ENCODE data around the gene STAT1. TPM values are rescaled to one million over a fixed set of nuclear protein-coding genes. Genes with fewer than 3 reads are reported as not detected.

STAT1 gene
- total RNA-seq, 1 experiment from 2014 or later, result 32.5 TPM

DNA sequence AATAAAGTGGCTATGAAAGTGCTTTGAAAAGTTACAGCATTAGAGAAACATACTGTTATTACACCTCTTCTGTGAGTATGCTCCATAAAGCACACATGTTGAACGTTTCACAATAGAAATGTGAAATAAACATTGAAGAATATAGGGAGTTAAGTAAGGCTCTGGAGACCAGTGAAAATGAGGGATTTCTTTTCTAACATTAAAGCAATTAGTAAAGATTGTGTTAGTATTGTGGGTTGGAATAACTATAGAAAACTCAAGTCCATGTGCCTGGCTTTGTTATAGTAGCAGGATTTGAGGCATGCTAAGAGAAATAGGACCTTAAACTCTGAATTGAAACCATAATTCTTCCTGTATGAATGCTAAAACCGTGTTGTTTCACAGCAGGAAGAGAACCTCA lies 70.3 kb downstream of the STAT1 start:
- ChIA-PET POLR2A (ENCODE audit: unreplicated experiment) (no interaction called here), CTCF (no interaction called here)
- Histone ChIP-seq H3F3A (ENCODE audit: insufficient read depth, low read depth) (peaks cover 27% of the 10 kb centered on the region), H3K4me1 (replicated peaks; ENCODE audit: insufficient read depth) (peaks cover 28% of the 10 kb centered on the region), H3K27ac (no peak overlapping the region), H3K9me3 (ENCODE audit: insufficient read depth, low read depth) (no peaks in the 10 kb centered on the region), H3K4me3 (no peak overlapping the region), H3K4me2 (no peak overlapping the region), H3K36me3 (ENCODE audit: low read depth) (no peaks in the 10 kb centered on the region), H3K79me2 (ENCODE audit: low read depth) (no peaks in the 10 kb centered on the region), H2AFZ (no peak overlapping the region), H3K9me2 (ENCODE audit: insufficient read depth) (no peaks in the 10 kb centered on the region), H4K20me1 (ENCODE audit: insufficient read depth) (no peaks in the 10 kb centered on the region), H3K27me3 (ENCODE audit: insufficient read depth, low read depth) (no peaks in the 10 kb centered on the region)
- no peak for TF ChIP-seq EZH2 (IDR thresholded peaks at IDR 0.05; ENCODE audit: low read depth)
- TF ChIP-seq, protein P1, sequence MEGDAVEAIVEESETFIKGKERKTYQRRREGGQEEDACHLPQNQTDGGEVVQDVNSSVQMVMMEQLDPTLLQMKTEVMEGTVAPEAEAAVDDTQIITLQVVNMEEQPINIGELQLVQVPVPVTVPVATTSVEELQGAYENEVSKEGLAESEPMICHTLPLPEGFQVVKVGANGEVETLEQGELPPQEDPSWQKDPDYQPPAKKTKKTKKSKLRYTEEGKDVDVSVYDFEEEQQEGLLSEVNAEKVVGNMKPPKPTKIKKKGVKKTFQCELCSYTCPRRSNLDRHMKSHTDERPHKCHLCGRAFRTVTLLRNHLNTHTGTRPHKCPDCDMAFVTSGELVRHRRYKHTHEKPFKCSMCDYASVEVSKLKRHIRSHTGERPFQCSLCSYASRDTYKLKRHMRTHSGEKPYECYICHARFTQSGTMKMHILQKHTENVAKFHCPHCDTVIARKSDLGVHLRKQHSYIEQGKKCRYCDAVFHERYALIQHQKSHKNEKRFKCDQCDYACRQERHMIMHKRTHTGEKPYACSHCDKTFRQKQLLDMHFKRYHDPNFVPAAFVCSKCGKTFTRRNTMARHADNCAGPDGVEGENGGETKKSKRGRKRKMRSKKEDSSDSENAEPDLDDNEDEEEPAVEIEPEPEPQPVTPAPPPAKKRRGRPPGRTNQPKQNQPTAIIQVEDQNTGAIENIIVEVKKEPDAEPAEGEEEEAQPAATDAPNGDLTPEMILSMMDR (conservative IDR thresholded peaks at IDR 0.05), result no peak
- BruUV-seq (replicated peaks), result no TSS peak
- intact Hi-C loops (cut with micrococcal nuclease; ENCODE audit: unreplicated experiment), result no loop called here
- DNase-seq, result no peak

DNA sequence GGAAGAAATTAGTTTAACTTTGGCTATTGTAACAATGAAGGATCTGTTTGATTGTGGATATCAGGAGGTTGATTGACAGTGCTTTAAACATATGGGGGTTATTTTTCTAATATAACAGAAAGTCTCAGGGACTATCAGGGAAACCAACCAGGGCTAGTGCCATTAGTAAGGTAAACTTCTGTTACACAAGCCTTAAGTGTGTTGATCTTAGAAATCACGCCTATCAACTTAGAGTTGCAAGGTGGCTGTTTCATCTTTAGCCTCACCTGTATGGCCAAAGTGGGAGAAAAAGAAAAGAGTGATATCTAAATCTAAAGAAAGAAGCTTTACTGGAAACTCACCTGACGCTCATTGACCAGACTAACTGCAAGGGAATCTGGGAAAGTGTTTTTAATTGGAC lies 71.3 kb downstream of the STAT1 start:
- Histone ChIP-seq H3K79me2 (ENCODE audit: low read depth) (no peaks in the 10 kb centered on the region), H3K9me3 (ENCODE audit: insufficient read depth, low read depth) (no peaks in the 10 kb centered on the region), H3K27me3 (ENCODE audit: insufficient read depth, low read depth) (no peaks in the 10 kb centered on the region), H3K4me3 (no peak overlapping the region), H3K9me2 (ENCODE audit: insufficient read depth) (no peaks in the 10 kb centered on the region), H3K4me2 (no peak overlapping the region), H2AFZ (no peak overlapping the region), H3K36me3 (ENCODE audit: low read depth) (no peaks in the 10 kb centered on the region), H3K27ac (no peak overlapping the region), H3F3A (ENCODE audit: insufficient read depth, low read depth) (peaks cover 20% of the 10 kb centered on the region; the same call in 1 of the 2 replicates), H4K20me1 (ENCODE audit: insufficient read depth) (no peaks in the 10 kb centered on the region), H3K4me1 (replicated peaks; ENCODE audit: insufficient read depth) (peaks cover 18% of the 10 kb centered on the region)
- no TSS peak for BruUV-seq (replicated peaks)
- TF ChIP-seq EZH2 (IDR thresholded peaks at IDR 0.05; ENCODE audit: low read depth), result no peak
- TF ChIP-seq, protein P1 (conservative IDR thresholded peaks at IDR 0.05), result no peak
- DNase-seq, result no peak
- ChIA-PET CTCF (no interaction called here), POLR2A (ENCODE audit: unreplicated experiment) (no interaction called here)
- intact Hi-C loops (cut with micrococcal nuclease; ENCODE audit: unreplicated experiment), result no loop called here

- no peaks in the 10 kb centered on the region for H3K36me3 ChIP-seq (ENCODE audit: low read depth)
- H3K27me3 ChIP-seq (ENCODE audit: insufficient read depth, low read depth), result no peaks in the 10 kb centered on the region
- no peak overlapping the region for H3K4me2 ChIP-seq
- no peak overlapping the region for H2AFZ ChIP-seq
- no peak for DNase-seq
- no peak overlapping the region for H3K4me3 ChIP-seq
- POLR2A ChIA-PET (ENCODE audit: unreplicated experiment), result interaction anchor here (0.6 kb wide), 1 partner anchor 16 kb away, joined by 5 read pairs; no protein-coding TSS in a partner anchor
- no peaks in the 10 kb centered on the region for H3K9me2 ChIP-seq (ENCODE audit: insufficient read depth)
- no peak overlapping the region for H3K27ac ChIP-seq
- no peaks in the 10 kb centered on the region for H3K79me2 ChIP-seq (ENCODE audit: low read depth)
- no peaks in the 10 kb centered on the region for H4K20me1 ChIP-seq (ENCODE audit: insufficient read depth)
- H3F3A ChIP-seq (ENCODE audit: insufficient read depth, low read depth), result peaks cover 19% of the 10 kb centered on the region; the same call in 1 of the 2 replicates
- peaks cover 7% of the 10 kb centered on the region; the same call in 1 of the 2 replicates for H3K4me1 ChIP-seq (replicated peaks; ENCODE audit: insufficient read depth)
- intact Hi-C loops (cut with micrococcal nuclease; ENCODE audit: unreplicated experiment), result no loop called here
- BruUV-seq (replicated peaks), result no TSS peak
- TF ChIP-seq, protein P1 (conservative IDR thresholded peaks at IDR 0.05), result no peak
- TF ChIP-seq EZH2 (IDR thresholded peaks at IDR 0.05; ENCODE audit: low read depth), result no peak
- H3K9me3 ChIP-seq (ENCODE audit: insufficient read depth, low read depth), result no peaks in the 10 kb centered on the region
- CTCF ChIA-PET, result interaction anchor here (0.7 kb wide), 1 partner anchor 321 kb away, joined by 3 read pairs; no protein-coding TSS in a partner anchor
These were observed 72.4 kb downstream of the STAT1 start for GRCh38 chr2:190941571-190941970.
